ENCODE results near the gene TUBA4B.
"Not testable (repeated sequence)": the region's sequence is repeated elsewhere in the genome, so short reads cannot be mapped to it uniquely, and the experiment has no call there.

TUBA4B gene

GRCh38 chr2:219282375-219282774, 29.3 kb downstream of the TUBA4B start:
- H3K4me1 ChIP-seq (ENCODE audit: control insufficient read depth in 5 of 5, insufficient read depth in 5 of 5, low read length in 5 of 5), result peaks cover 6 to 41% (median 36%) of the 10 kb centered on the region in 5 donors
- H3K36me3 ChIP-seq (ENCODE audit: control insufficient read depth in 5 of 5, insufficient read depth in 5 of 5, low read length in 5 of 5), result peaks cover 0 to 63% (median 53%) of the 10 kb centered on the region in 5 donors
- no peak overlapping the region for H3K9ac ChIP-seq (ENCODE audit: low read length in 5 of 5)
- no peaks in the 10 kb centered on the region for H3K9me3 ChIP-seq (ENCODE audit: control insufficient read depth in 5 of 5, low read length in 5 of 5)
- H3K27me3 ChIP-seq (ENCODE audit: control insufficient read depth in 5 of 5, insufficient read depth in 4 of 5, low read length in 5 of 5), result no peaks in the 10 kb centered on the region
- no peak overlapping the region for H3K4me3 ChIP-seq (ENCODE audit: low read depth in 1 of 5, low read length in 5 of 5)
- H3K27ac ChIP-seq (ENCODE audit: low read depth, low read length), result no peak overlapping the region

GRCh38 chr2:219282943-219283581, 30.0 kb downstream of the TUBA4B start:
- Histone ChIP-seq H3K9me3 (ENCODE audit: control insufficient read depth in 5 of 5, low read length in 5 of 5) (no peaks in the 10 kb centered on the region), H3K9ac (ENCODE audit: low read length in 5 of 5) (no peak overlapping the region), H3K27me3 (ENCODE audit: control insufficient read depth in 5 of 5, insufficient read depth in 4 of 5, low read length in 5 of 5) (no peaks in the 10 kb centered on the region), H3K27ac (ENCODE audit: low read depth, low read length) (no peak overlapping the region), H3K4me1 (ENCODE audit: control insufficient read depth in 5 of 5, insufficient read depth in 5 of 5, low read length in 5 of 5) (peaks cover 4 to 37% (median 31%) of the 10 kb centered on the region in 5 donors), H3K36me3 (ENCODE audit: control insufficient read depth in 5 of 5, insufficient read depth in 5 of 5, low read length in 5 of 5) (peaks cover 0 to 63% (median 53%) of the 10 kb centered on the region in 5 donors), H3K4me3 (ENCODE audit: low read depth in 1 of 5, low read length in 5 of 5) (no peak overlapping the region)

- H3K4me1 ChIP-seq (ENCODE audit: control insufficient read depth in 5 of 5, insufficient read depth in 5 of 5, low read length in 5 of 5), result peaks cover 2 to 35% (median 26%) of the 10 kb centered on the region in 5 donors
- peak overlapping the region; percentile 30 for H3K27ac ChIP-seq (ENCODE audit: low read depth, low read length)
- no peaks in the 10 kb centered on the region for H3K9me3 ChIP-seq (ENCODE audit: control insufficient read depth in 5 of 5, low read length in 5 of 5)
- no peak overlapping the region for H3K9ac ChIP-seq (ENCODE audit: low read length in 5 of 5)
- H3K27me3 ChIP-seq (ENCODE audit: control insufficient read depth in 5 of 5, insufficient read depth in 4 of 5, low read length in 5 of 5), result no peaks in the 10 kb centered on the region
- no peak overlapping the region for H3K4me3 ChIP-seq (ENCODE audit: low read depth in 1 of 5, low read length in 5 of 5)
- H3K36me3 ChIP-seq (ENCODE audit: control insufficient read depth in 5 of 5, insufficient read depth in 5 of 5, low read length in 5 of 5), result peaks cover 0 to 63% (median 53%) of the 10 kb centered on the region in 5 donors
Measured at GRCh38 chr2:219284501-219285372, 31.7 kb downstream of the TUBA4B start.

GRCh38 chr2:219285373-219285735, 32.3 kb downstream of the TUBA4B start:
- no peak overlapping the region for H3K4me3 ChIP-seq (ENCODE audit: low read depth in 1 of 5, low read length in 5 of 5)
- peak overlapping the region; percentile 30 for H3K27ac ChIP-seq (ENCODE audit: low read depth, low read length)
- no peaks in the 10 kb centered on the region for H3K9me3 ChIP-seq (ENCODE audit: control insufficient read depth in 5 of 5, low read length in 5 of 5)
- H3K4me1 ChIP-seq (ENCODE audit: control insufficient read depth in 5 of 5, insufficient read depth in 5 of 5, low read length in 5 of 5), result peaks cover 0 to 34% (median 25%) of the 10 kb centered on the region in 5 donors
- H3K36me3 ChIP-seq (ENCODE audit: control insufficient read depth in 5 of 5, insufficient read depth in 5 of 5, low read length in 5 of 5), result peaks cover 0 to 63% (median 52%) of the 10 kb centered on the region in 5 donors
- H3K9ac ChIP-seq (ENCODE audit: low read length in 5 of 5), result no peak overlapping the region
- no peaks in the 10 kb centered on the region for H3K27me3 ChIP-seq (ENCODE audit: control insufficient read depth in 5 of 5, insufficient read depth in 4 of 5, low read length in 5 of 5)

- Histone ChIP-seq H3K9me3 (ENCODE audit: control insufficient read depth in 5 of 5, low read length in 5 of 5) (no peaks in the 10 kb centered on the region), H3K4me3 (ENCODE audit: low read depth in 1 of 5, low read length in 5 of 5) (no peak overlapping the region), H3K4me1 (ENCODE audit: control insufficient read depth in 5 of 5, insufficient read depth in 5 of 5, low read length in 5 of 5) (peaks cover 0 to 31% (median 23%) of the 10 kb centered on the region in 5 donors), H3K36me3 (ENCODE audit: control insufficient read depth in 5 of 5, insufficient read depth in 5 of 5, low read length in 5 of 5) (peaks cover 0 to 59% (median 51%) of the 10 kb centered on the region in 5 donors), H3K27ac (ENCODE audit: low read depth, low read length) (peak overlapping the region; percentile 46), H3K9ac (ENCODE audit: low read length in 5 of 5) (no peak overlapping the region), H3K27me3 (ENCODE audit: control insufficient read depth in 5 of 5, insufficient read depth in 4 of 5, low read length in 5 of 5) (no peaks in the 10 kb centered on the region)
Measured at GRCh38 chr2:219285894-219286425, 32.9 kb downstream of the TUBA4B start.

GRCh38 chr2:219286436-219287115, 33.5 kb downstream of the TUBA4B start:
- Histone ChIP-seq H3K27ac (ENCODE audit: low read depth, low read length) (peak overlapping the region; percentile 46), H3K27me3 (ENCODE audit: control insufficient read depth in 5 of 5, insufficient read depth in 4 of 5, low read length in 5 of 5) (no peaks in the 10 kb centered on the region), H3K9ac (ENCODE audit: low read length in 5 of 5) (peak overlapping the region in 1 of 5 donors; percentile 33), H3K4me1 (ENCODE audit: control insufficient read depth in 5 of 5, insufficient read depth in 5 of 5, low read length in 5 of 5) (peaks cover 0 to 31% (median 23%) of the 10 kb centered on the region in 5 donors), H3K36me3 (ENCODE audit: control insufficient read depth in 5 of 5, insufficient read depth in 5 of 5, low read length in 5 of 5) (peaks cover 0 to 52% (median 45%) of the 10 kb centered on the region in 5 donors), H3K9me3 (ENCODE audit: control insufficient read depth in 5 of 5, low read length in 5 of 5) (no peaks in the 10 kb centered on the region), H3K4me3 (ENCODE audit: low read depth in 1 of 5, low read length in 5 of 5) (no peak overlapping the region)

- not testable (repeated sequence) for H3K27me3 ChIP-seq (ENCODE audit: control insufficient read depth in 5 of 5, insufficient read depth in 4 of 5, low read length in 5 of 5); H3K9ac ChIP-seq (ENCODE audit: low read length in 5 of 5); H3K9me3 ChIP-seq (ENCODE audit: control insufficient read depth in 5 of 5, low read length in 5 of 5); H3K4me3 ChIP-seq (ENCODE audit: low read depth in 1 of 5, low read length in 5 of 5)
- Histone ChIP-seq H3K36me3 (ENCODE audit: control insufficient read depth in 5 of 5, insufficient read depth in 5 of 5, low read length in 5 of 5) (peaks cover 0 to 47% (median 40%) of the 10 kb centered on the region in 5 donors), H3K27ac (ENCODE audit: low read depth, low read length) (peak overlapping the region; percentile 46), H3K4me1 (ENCODE audit: control insufficient read depth in 5 of 5, insufficient read depth in 5 of 5, low read length in 5 of 5) (peaks cover 0 to 31% (median 23%) of the 10 kb centered on the region in 5 donors)
Measured at GRCh38 chr2:219287116-219287440, 34.0 kb downstream of the TUBA4B start.

GRCh38 chr2:219287580-219288265, 34.7 kb downstream of the TUBA4B start:
- Histone ChIP-seq H3K36me3 (ENCODE audit: control insufficient read depth in 5 of 5, insufficient read depth in 5 of 5, low read length in 5 of 5) (peaks cover 0 to 41% (median 35%) of the 10 kb centered on the region in 5 donors), H3K9ac (ENCODE audit: low read length in 5 of 5) (peak overlapping the region in 1 of 5 donors; percentile 23), H3K9me3 (ENCODE audit: control insufficient read depth in 5 of 5, low read length in 5 of 5) (no peaks in the 10 kb centered on the region), H3K27me3 (ENCODE audit: control insufficient read depth in 5 of 5, insufficient read depth in 4 of 5, low read length in 5 of 5) (no peaks in the 10 kb centered on the region), H3K27ac (ENCODE audit: low read depth, low read length) (no peak overlapping the region), H3K4me3 (ENCODE audit: low read depth in 1 of 5, low read length in 5 of 5) (no peak overlapping the region), H3K4me1 (ENCODE audit: control insufficient read depth in 5 of 5, insufficient read depth in 5 of 5, low read length in 5 of 5) (peaks cover 0 to 31% (median 23%) of the 10 kb centered on the region in 5 donors)

- H3K27ac ChIP-seq (ENCODE audit: low read depth, low read length), result peak overlapping the region; percentile 65
- no peak overlapping the region for H3K9ac ChIP-seq (ENCODE audit: low read length in 5 of 5)
- H3K4me3 ChIP-seq (ENCODE audit: low read depth in 1 of 5, low read length in 5 of 5), result no peak overlapping the region
Measured at GRCh38 chr2:219289195-219289536, 36.1 kb downstream of the TUBA4B start.

More at GRCh38 chr2:219289195-219289536, 36.1 kb downstream of the TUBA4B start:
- peaks cover 0 to 35% (median 26%) of the 10 kb centered on the region in 5 donors for H3K4me1 ChIP-seq (ENCODE audit: control insufficient read depth in 5 of 5, insufficient read depth in 5 of 5, low read length in 5 of 5)
- H3K27me3 ChIP-seq (ENCODE audit: control insufficient read depth in 5 of 5, insufficient read depth in 4 of 5, low read length in 5 of 5), result no peaks in the 10 kb centered on the region
- no peaks in the 10 kb centered on the region for H3K9me3 ChIP-seq (ENCODE audit: control insufficient read depth in 5 of 5, low read length in 5 of 5)
- H3K36me3 ChIP-seq (ENCODE audit: control insufficient read depth in 5 of 5, insufficient read depth in 5 of 5, low read length in 5 of 5), result peaks cover 0 to 27% (median 20%) of the 10 kb centered on the region in 5 donors

Measured in subcutaneous abdominal adipose tissue (tissue), 5 donors.